Astrocyte (in vitro differentiated cells and primary cell): Measurements from ENCODE around the gene ATAT1. TPM values are rescaled to one million over a fixed set of nuclear protein-coding genes. Genes with fewer than 3 reads are reported as not detected.
A peak's percentile ranks its signal among the peaks of the same experiment; 100 is the strongest.

Experiments used
- DNase-seq: peaks from one replicate; pipeline ENCODE4 v3.0.0-alpha.2; 2010; ENCODE audit warnings: low read depth
- FAIRE-seq: peaks from 2 replicates; lab custom pipeline; 2011; peaks lifted over from hg19 to GRCh38; lab: Jason Lieb, UNC
- H2AFZ ChIP-seq: 2 replicates; pipeline ENCODE4 v1.6.0; 2012; ENCODE audit warnings: low read depth, low read length, inconsistent platforms
- H3K27ac ChIP-seq: 2 replicates; pipeline ENCODE4 v1.5.1; 2011; ENCODE audit warnings: low read depth, low read length, inconsistent platforms
- H3K27me3 ChIP-seq: 2 replicates; pipeline ENCODE4 v1.6.0; 2011; ENCODE audit warnings: low read length, inconsistent platforms; ENCODE audit not compliant: insufficient read depth
- H3K36me3 ChIP-seq: 2 replicates; pipeline ENCODE4 v1.5.1; 2011; ENCODE audit warnings: low read length, inconsistent platforms; ENCODE audit not compliant: insufficient read depth
- H3K4me1 ChIP-seq: 2 replicates; pipeline ENCODE4 v1.5.1; 2011; ENCODE audit warnings: low read length, inconsistent platforms; ENCODE audit not compliant: insufficient read depth
- H3K4me2 ChIP-seq: 2 replicates; pipeline ENCODE4 v1.6.0; 2012; ENCODE audit warnings: low read length, inconsistent platforms
- H3K4me3 ChIP-seq: 2 replicates; pipeline ENCODE4 v1.5.1; 2011; ENCODE audit warnings: low read depth, mild to moderate bottlenecking, low read length, inconsistent platforms; ENCODE audit not compliant: insufficient read depth
- H3K79me2 ChIP-seq: 2 replicates; pipeline ENCODE4 v1.6.0; 2012; ENCODE audit warnings: mild to moderate bottlenecking, low read length, inconsistent platforms; ENCODE audit not compliant: insufficient read depth
- H3K9ac ChIP-seq: 2 replicates; pipeline ENCODE4 v1.6.0; 2012; ENCODE audit warnings: mild to moderate bottlenecking, low read length, inconsistent platforms
- H3K9me3 ChIP-seq: 2 replicates; pipeline ENCODE4 v1.5.1; 2012; ENCODE audit warnings: low read depth, mild to moderate bottlenecking, low read length, inconsistent platforms; ENCODE audit not compliant: insufficient read depth
- H4K20me1 ChIP-seq: 2 replicates; pipeline ENCODE4 v1.6.0; 2012; ENCODE audit warnings: low read length, inconsistent platforms; ENCODE audit not compliant: insufficient read depth
- H3K27ac Mint-ChIP-seq: one replicate; pipeline ENCODE4 v1.8.0; 2021; ENCODE audit warnings: mild to moderate bottlenecking, mixed read lengths; ENCODE audit not compliant: unreplicated experiment
- H3K27me3 Mint-ChIP-seq: one replicate; pipeline ENCODE4 v1.8.0; 2021; ENCODE audit warnings: low read depth, mixed read lengths; ENCODE audit not compliant: unreplicated experiment
- H3K36me3 Mint-ChIP-seq: one replicate; pipeline ENCODE4 v1.8.0; 2021; ENCODE audit warnings: low read depth, mixed read lengths; ENCODE audit not compliant: unreplicated experiment
- H3K4me1 Mint-ChIP-seq: one replicate; pipeline ENCODE4 v1.8.0; 2021; ENCODE audit warnings: low read depth, mixed read lengths; ENCODE audit not compliant: unreplicated experiment
- H3K4me3 Mint-ChIP-seq: one replicate; pipeline ENCODE4 v1.8.0; 2021; ENCODE audit warnings: mild to moderate bottlenecking, moderate library complexity, mixed read lengths; ENCODE audit not compliant: unreplicated experiment
- H3K9me3 Mint-ChIP-seq: one replicate; pipeline ENCODE4 v1.8.0; 2021; ENCODE audit warnings: mild to moderate bottlenecking, mixed read lengths; ENCODE audit not compliant: unreplicated experiment
- CTCF ChIP-seq: IDR thresholded peaks from 2 replicates; pipeline ENCODE4 v1.5.1; 2011; ENCODE audit warnings: low read depth, mild to moderate bottlenecking, inconsistent platforms, low read length, moderate library complexity; ENCODE audit not compliant: insufficient read depth
- EZH2 ChIP-seq: IDR thresholded peaks from 2 replicates; pipeline ENCODE4 v1.6.1; 2012; ENCODE audit warnings: mild to moderate bottlenecking, low read length, inconsistent platforms; ENCODE audit not compliant: insufficient read depth
- total RNA-seq: library from RNA; stranded (reverse); gene quantifications from 2 replicates; pipeline ENCODE4 v1.2.1, GENCODE V29; 2021

The ATAT1 gene
- total RNA-seq, 1 donor from 2014 or later: 16.6 TPM

- H3K27ac Mint-ChIP-seq: peak overlapping the region; percentile 42
- Histone ChIP-seq H3K27me3 (no peaks in the 10 kb centered on the region), H4K20me1 (peaks cover 3% of the 10 kb centered on the region), H3K4me1 (peaks cover 6% of the 10 kb centered on the region), H3K36me3 (peaks cover 13% of the 10 kb centered on the region), H2AFZ (no peak overlapping the region), H3K9me3 (no peaks in the 10 kb centered on the region), H3K4me3 (no peak overlapping the region), H3K27ac (no peak overlapping the region), H3K4me2 (peak overlapping the region; percentile 84), H3K79me2 (peaks cover 15% of the 10 kb centered on the region), H3K9ac (peak overlapping the region; percentile 20)
- no peaks in the 10 kb centered on the region for H3K9me3 Mint-ChIP-seq
- peaks cover 8% of the 10 kb centered on the region for H3K4me1 Mint-ChIP-seq
- H3K4me3 Mint-ChIP-seq: peak overlapping the region; percentile 88
- FAIRE-seq: no peak
- DNase-seq: no peak
- no peak for TF ChIP-seq EZH2
- H3K36me3 Mint-ChIP-seq: peaks cover 27% of the 10 kb centered on the region
- H3K27me3 Mint-ChIP-seq: no peaks in the 10 kb centered on the region
Measured at GRCh38 chr6:30645989-30646388, 19.3 kb downstream of the ATAT1 start.

- H3K27me3 ChIP-seq: no peaks in the 10 kb centered on the region
Measured at GRCh38 chr6:30646450-30647241, 20.0 kb downstream of the ATAT1 start, which contains the start of gene C6orf136. TSS of gene C6orf136 (plus strand) at chr6:30647133. CDS start at chr6:30647232, 99 bp downstream.

More at GRCh38 chr6:30646450-30647241, 20.0 kb downstream of the ATAT1 start, which contains the start of gene C6orf136:
- peak within 1 kb of the TSS; percentile 70 for H3K27ac ChIP-seq
- H3K4me2 ChIP-seq: peak within 1 kb of the TSS; percentile 84
- H3K36me3 ChIP-seq: peaks cover 11% of the 10 kb centered on the region
- H3K9me3 Mint-ChIP-seq: no peaks in the 10 kb centered on the region
- H3K9me3 ChIP-seq: no peaks in the 10 kb centered on the region
- DNase-seq (peak; percentile 70), FAIRE-seq (no peak)
- H3K36me3 Mint-ChIP-seq: peaks cover 33% of the 10 kb centered on the region
- peaks cover 3% of the 10 kb centered on the region for H4K20me1 ChIP-seq
- peaks cover 8% of the 10 kb centered on the region for H3K4me1 Mint-ChIP-seq
- H3K9ac ChIP-seq: peak within 1 kb of the TSS; percentile 88
- H3K79me2 ChIP-seq: peaks cover 15% of the 10 kb centered on the region
- H2AFZ ChIP-seq: peak within 1 kb of the TSS; percentile 91
- H3K4me3 ChIP-seq: peak within 1 kb of the TSS; percentile 87
- TF ChIP-seq EZH2 (no peak), CTCF (no peak)
- H3K4me3 Mint-ChIP-seq: peak within 1 kb of the TSS; percentile 88
- H3K27ac Mint-ChIP-seq: peak within 1 kb of the TSS; percentile 80
- peaks cover 6% of the 10 kb centered on the region for H3K4me1 ChIP-seq
- H3K27me3 Mint-ChIP-seq: no peaks in the 10 kb centered on the region
